Astrocyte of the spinal cord (primary cell): ENCODE measurements around the gene ZNF442.
"Not testable (repeated sequence)": the region's sequence is repeated elsewhere in the genome, so short reads cannot be mapped to it uniquely, and the experiment has no call there.

Experiments
- DNase-seq: peaks from one replicate; pipeline ENCODE4 v3.0.0; 2011; ENCODE audit warnings: low read depth, low spot score
- H3K4me3 ChIP-seq: 2 replicates; pipeline ENCODE4 v1.5.1; 2011; ENCODE audit warnings: low read depth, mild to moderate bottlenecking, low read length, moderate library complexity
- in situ Hi-C: cut with HindIII; loops from 2 replicates; pipeline ENCODE4 v1.10.0; 2017; ENCODE audit warnings: low sequenced_read_pairs
- TF ChIP-seq, protein P1 (sequence below): IDR thresholded peaks from 2 replicates; pipeline ENCODE4 v1.5.1; 2012; ENCODE audit warnings: low read depth, mild to moderate bottlenecking, low read length, inconsistent platforms

The ZNF442 gene

DNA sequence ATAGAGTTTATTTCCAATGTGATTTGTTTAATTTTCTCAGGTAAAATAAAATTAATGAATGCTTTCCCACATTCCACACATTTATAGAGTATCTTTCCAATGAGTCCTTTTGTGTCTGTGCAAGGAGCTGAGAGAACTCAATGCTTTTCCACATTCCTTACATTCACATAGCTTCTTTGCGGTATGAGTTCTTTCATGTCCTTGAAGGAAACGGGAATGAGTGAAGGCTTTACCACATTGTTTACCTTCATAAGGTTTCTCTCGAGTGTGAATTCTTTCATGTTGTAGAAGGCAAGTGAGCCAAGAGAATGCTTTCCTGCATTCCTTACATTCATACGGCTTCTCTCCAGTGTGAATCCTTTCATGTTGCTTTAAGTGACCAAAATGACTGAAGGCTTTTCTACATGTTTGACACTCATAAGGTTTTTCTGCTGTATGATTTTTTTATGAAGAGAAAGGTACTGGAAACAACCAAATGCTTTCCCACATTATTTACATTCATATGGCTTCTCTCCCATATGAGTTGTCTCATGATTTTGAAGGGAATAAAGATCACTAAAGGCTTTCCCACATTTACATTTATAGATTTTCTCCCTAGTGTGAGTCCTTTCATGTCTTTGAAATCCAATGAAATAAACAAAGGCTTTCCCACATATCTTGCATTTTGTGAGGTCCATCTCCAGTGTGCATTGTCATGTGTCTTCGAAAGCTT is 14.4 kb upstream of the ZNF442 start:
- TF ChIP-seq, protein P1, sequence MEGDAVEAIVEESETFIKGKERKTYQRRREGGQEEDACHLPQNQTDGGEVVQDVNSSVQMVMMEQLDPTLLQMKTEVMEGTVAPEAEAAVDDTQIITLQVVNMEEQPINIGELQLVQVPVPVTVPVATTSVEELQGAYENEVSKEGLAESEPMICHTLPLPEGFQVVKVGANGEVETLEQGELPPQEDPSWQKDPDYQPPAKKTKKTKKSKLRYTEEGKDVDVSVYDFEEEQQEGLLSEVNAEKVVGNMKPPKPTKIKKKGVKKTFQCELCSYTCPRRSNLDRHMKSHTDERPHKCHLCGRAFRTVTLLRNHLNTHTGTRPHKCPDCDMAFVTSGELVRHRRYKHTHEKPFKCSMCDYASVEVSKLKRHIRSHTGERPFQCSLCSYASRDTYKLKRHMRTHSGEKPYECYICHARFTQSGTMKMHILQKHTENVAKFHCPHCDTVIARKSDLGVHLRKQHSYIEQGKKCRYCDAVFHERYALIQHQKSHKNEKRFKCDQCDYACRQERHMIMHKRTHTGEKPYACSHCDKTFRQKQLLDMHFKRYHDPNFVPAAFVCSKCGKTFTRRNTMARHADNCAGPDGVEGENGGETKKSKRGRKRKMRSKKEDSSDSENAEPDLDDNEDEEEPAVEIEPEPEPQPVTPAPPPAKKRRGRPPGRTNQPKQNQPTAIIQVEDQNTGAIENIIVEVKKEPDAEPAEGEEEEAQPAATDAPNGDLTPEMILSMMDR: no peak
- DNase-seq: no peak
- no peak overlapping the region for H3K4me3 ChIP-seq
- in situ Hi-C loops: no loop called here

DNA sequence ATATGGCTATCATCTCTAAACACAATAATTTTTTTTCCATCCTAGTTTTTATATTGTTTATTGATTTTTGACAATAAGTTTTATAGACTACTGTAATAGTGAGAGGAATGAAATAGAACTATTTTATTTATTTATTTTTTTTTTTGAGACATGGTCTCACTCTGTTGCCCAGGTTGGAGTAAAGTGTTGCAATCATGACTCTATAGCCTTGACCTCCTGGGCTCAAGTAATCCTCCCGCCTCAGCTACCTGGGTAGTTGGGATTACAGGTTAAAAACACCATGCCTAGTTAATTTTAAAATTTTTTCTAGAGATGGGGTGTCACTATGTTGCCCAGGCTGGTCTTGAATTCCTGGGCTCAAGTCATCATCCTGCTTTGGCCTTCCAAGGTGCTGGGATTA is 8.5 kb upstream of the ZNF442 start:
- H3K4me3 ChIP-seq: no peak overlapping the region
- no peak for DNase-seq
- in situ Hi-C loops: no loop called here
- TF ChIP-seq, protein P1: no peak

DNA sequence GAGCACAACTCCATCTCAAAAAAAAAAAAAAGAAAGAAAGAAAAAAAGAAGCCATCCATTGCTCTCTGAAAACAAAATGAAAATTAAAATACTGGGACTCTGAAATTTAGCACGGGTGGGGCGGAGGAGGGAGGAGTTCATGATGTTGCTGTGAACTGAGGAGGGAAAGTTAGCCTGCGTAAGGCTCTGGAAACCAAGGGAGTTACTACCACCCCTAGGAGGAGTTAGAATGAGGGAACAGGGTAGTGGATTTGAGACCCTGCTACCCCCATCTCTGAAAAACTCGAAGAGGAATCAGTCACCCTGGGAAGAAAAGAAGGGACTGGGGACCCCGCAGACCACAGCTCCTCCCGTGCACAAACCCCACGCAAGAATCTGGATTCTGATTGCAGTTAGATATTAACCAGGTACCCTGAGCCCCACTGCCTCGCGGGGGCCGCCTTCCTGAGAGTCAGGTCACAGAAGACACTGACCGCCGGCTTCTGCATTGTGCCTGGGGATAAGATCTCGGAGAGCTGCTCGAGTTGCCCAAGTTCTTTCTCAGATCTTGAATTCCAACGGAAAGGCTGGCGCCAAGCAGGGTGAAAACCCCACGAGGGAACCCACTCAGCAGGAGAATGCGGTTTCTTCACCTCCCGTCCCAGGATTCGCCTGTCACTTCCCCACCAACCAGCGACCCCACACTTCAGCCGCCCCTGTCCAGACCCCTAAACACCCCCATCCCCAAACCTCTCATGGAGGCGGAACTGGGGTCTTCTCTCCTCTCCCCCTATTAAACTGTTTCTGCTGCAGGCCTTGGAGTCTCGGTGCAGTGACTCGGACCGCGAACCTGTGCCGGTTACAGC is 870 bp downstream of the ZNF442 start:
- TF ChIP-seq, protein P1: no peak
- no peak for DNase-seq
- H3K4me3 ChIP-seq: peak overlapping the region; percentile 80
- in situ Hi-C loops: no loop called here

DNA sequence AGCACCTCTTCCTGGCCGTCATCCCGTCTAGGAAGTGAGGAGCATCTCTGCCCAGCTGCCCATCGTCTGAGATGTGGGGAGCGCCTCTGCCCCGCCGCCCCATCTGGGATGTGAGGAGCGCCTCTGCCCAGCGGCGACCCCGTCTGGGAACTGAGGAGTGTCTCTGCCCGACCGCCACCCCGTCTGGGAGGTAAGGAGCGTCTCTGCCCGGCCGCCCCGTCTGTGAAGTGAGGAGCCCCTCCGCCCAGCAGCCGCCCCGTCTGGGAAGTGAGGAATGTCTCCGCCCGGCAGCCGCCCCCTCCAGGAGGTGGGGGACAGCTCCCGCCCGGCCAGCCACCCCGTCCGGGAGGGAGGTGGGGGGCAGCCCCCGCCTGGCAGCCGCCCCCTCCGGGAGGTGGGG is 3.2 kb downstream of the ZNF442 start:
- in situ Hi-C loops, DNase-seq, H3K4me3 ChIP-seq: not testable (repeated sequence)

DNA sequence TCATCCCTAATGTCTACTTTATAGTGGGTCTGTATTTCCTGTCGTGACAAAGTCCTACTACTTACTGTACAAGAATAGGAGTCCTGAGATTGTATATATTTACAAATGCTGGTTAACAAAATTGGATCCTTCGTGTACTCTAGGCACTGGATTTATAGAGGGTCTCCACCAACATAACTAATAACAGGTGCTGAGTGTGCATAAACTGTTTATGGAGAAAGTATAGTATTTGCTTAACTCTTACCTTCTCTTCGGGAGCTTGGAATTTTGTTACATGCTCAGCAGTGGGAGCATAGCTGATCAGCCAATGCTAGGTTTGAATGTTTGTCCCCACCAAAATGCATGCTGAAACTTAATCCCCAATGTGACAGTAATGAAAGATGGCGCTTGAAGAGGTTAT is 12.1 kb downstream of the ZNF442 start:
- TF ChIP-seq, protein P1: no peak
- in situ Hi-C loops: no loop called here
- no peak for DNase-seq
- no peak overlapping the region for H3K4me3 ChIP-seq

DNA sequence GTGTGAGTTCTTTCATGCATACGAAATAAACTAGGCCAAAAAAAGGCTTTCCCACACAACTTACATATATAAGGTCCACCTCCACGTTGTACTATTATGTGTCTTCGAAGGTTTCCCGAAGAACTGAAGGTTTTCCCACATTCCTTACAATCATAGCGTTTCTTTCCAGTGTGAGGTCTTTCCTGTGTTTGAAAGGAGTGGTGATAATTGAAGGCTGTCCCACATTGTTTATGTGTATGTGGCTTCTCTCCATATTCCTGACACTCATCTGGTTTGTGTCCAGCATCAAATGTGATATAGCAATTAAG is 14.6 kb downstream of the ZNF442 start:
- in situ Hi-C loops: no loop called here
- H3K4me3 ChIP-seq: no peak overlapping the region
- no peak for DNase-seq
- TF ChIP-seq, protein P1: no peak

DNA sequence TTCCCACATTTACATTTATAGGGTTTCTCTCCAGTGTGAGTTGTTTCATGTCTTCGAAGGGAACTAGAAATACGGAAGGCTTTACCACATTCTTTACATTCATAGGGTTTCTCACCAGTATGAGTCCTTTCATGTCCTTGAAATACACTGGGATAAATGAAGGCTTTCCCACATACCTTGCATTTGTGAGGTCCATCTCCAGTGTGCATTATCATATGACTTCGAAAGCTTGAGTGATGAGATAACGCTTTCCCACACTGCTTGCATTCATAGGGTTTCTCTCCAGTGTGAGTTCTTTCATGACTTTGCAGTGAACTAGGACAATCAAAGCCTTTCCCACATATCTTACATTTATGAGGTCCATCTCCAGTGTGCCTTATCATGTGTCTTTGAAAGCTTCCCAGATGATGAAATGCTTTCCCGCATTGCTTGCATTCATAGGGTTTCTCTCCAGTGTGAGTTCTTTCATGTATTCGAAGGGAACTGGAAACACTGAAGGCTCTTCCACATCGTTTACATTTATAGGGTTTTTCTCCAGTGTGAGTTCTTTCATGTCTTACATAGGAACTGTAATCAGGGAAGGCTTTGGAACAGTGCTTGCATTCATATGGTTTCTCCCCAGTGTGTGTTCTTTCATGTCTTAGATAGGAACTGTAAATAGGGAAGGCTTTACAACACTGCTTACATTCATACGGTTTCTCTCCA is 15.1 kb downstream of the ZNF442 start:
- in situ Hi-C loops: no loop called here
- H3K4me3 ChIP-seq: no peak overlapping the region
- no peak for DNase-seq
- TF ChIP-seq, protein P1: no peak
